T-helper 17 cell (primary cell): ENCODE results near the gene TDRD5. TPM values are rescaled to one million over a fixed set of nuclear protein-coding genes. Genes with fewer than 3 reads are reported as not detected.

ENCODE experiments used
- ATAC-seq: fragments of 150-1000 bp; cut with Tn5 transposase; 2 replicates; pipeline ENCODE4 v1.10.0; 2021; ENCODE audit warnings: mild to moderate bottlenecking, moderate library complexity
- DNase-seq, 3 donors: peaks; one replicate each; pipeline versions ENCODE4 v3.0.0 to v3.0.0-alpha.2; 2020 to 2021
- H3K9me3 ChIP-seq: one replicate; pipeline ENCODE4 v1.7.0; 2013; ENCODE audit warnings: low read length, mild to moderate bottlenecking; ENCODE audit not compliant: control insufficient read depth, poor library complexity, severe bottlenecking
- H3K27ac Mint-ChIP-seq: one replicate; pipeline ENCODE4 v1.8.0; 2022; ENCODE audit warnings: mild to moderate bottlenecking, moderate library complexity, mixed read lengths
- H3K27me3 Mint-ChIP-seq: one replicate; pipeline ENCODE4 v1.8.0; 2022; ENCODE audit warnings: mixed read lengths
- H3K36me3 Mint-ChIP-seq: one replicate; pipeline ENCODE4 v1.8.0; 2022; ENCODE audit warnings: low read depth, mixed read lengths
- H3K4me1 Mint-ChIP-seq: one replicate; pipeline ENCODE4 v1.8.0; 2022; ENCODE audit warnings: mild to moderate bottlenecking, mixed read lengths
- H3K4me3 Mint-ChIP-seq: one replicate; pipeline ENCODE4 v1.8.0; 2022; ENCODE audit warnings: mild to moderate bottlenecking, moderate library complexity, mixed read lengths
- total RNA-seq, 4 donors: library from RNA in 2 of 4; stranded (reverse) in 2 of 4; gene quantifications; one replicate each; pipeline ENCODE4 v1.2.3 and lab custom pipeline; 2022 to 2026

TDRD5 gene
- total RNA-seq (not detected), total RNA-seq (lab: John Stamatoyannopoulos, UW) (0 reads per million in 2 donors)

- peaks cover 51% of the 10 kb centered on the region for H3K27me3 Mint-ChIP-seq
- H3K27ac Mint-ChIP-seq, result no peak within 1 kb of the TSS
Measured at GRCh38 chr1:179591592-179592580, at the start of gene TDRD5. Gene TDRD5, plus strand, starts transcription at chr1:179591832. Its CDS starts 784 bp downstream, at chr1:179592616.

GRCh38 chr1:179545321-179545720 is 46.3 kb upstream of the TDRD5 start:
- ATAC-seq (no peak), DNase-seq (no peak)
- Mint-ChIP-seq H3K4me1 (no peaks in the 10 kb centered on the region), H3K27me3 (peaks cover 5% of the 10 kb centered on the region), H3K36me3 (no peaks in the 10 kb centered on the region), H3K4me3 (no peak overlapping the region), H3K27ac (no peak overlapping the region)
- no peaks in the 10 kb centered on the region for H3K9me3 ChIP-seq

More at GRCh38 chr1:179591592-179592580, at the start of gene TDRD5:
- no peaks in the 10 kb centered on the region for H3K36me3 Mint-ChIP-seq
- ATAC-seq (no peak), DNase-seq (no peak)
- H3K9me3 ChIP-seq, result no peaks in the 10 kb centered on the region
- H3K4me1 Mint-ChIP-seq, result no peaks in the 10 kb centered on the region
- no peak within 1 kb of the TSS for H3K4me3 Mint-ChIP-seq

- peaks cover 5% of the 10 kb centered on the region for H3K27me3 Mint-ChIP-seq
- no peak for ATAC-seq
Measured at GRCh38 chr1:179547021-179547535, 44.6 kb upstream of the TDRD5 start.

GRCh38 chr1:179548666-179549367 is 42.8 kb upstream of the TDRD5 start:
- no peaks in the 10 kb centered on the region for H3K36me3 Mint-ChIP-seq
- H3K4me1 Mint-ChIP-seq, result no peaks in the 10 kb centered on the region
- ATAC-seq (no peak), DNase-seq (no peak)
- H3K4me3 Mint-ChIP-seq, result no peak overlapping the region
- no peaks in the 10 kb centered on the region for H3K9me3 ChIP-seq
- H3K27ac Mint-ChIP-seq, result no peak overlapping the region
- peaks cover 5% of the 10 kb centered on the region for H3K27me3 Mint-ChIP-seq

More at GRCh38 chr1:179547021-179547535, 44.6 kb upstream of the TDRD5 start:
- no peak overlapping the region for H3K4me3 Mint-ChIP-seq
- H3K27ac Mint-ChIP-seq, result no peak overlapping the region
- no peaks in the 10 kb centered on the region for H3K9me3 ChIP-seq
- H3K36me3 Mint-ChIP-seq, result no peaks in the 10 kb centered on the region
- DNase-seq, result no peak
- no peaks in the 10 kb centered on the region for H3K4me1 Mint-ChIP-seq

- Mint-ChIP-seq H3K4me1 (no peaks in the 10 kb centered on the region), H3K27ac (no peak overlapping the region), H3K36me3 (no peaks in the 10 kb centered on the region), H3K4me3 (no peak overlapping the region), H3K27me3 (peaks cover 5% of the 10 kb centered on the region)
- ATAC-seq (no peak), DNase-seq (no peak)
- no peaks in the 10 kb centered on the region for H3K9me3 ChIP-seq
Measured at GRCh38 chr1:179549368-179549700, 42.3 kb upstream of the TDRD5 start.

GRCh38 chr1:179550746-179551682 is 40.6 kb upstream of the TDRD5 start:
- no peak overlapping the region for H3K4me3 Mint-ChIP-seq

GRCh38 chr1:179554427-179554826 is 37.2 kb upstream of the TDRD5 start:
- no peak for ATAC-seq

More at GRCh38 chr1:179550746-179551682, 40.6 kb upstream of the TDRD5 start:
- ATAC-seq (no peak), DNase-seq (no peak)
- Mint-ChIP-seq H3K27me3 (no peaks in the 10 kb centered on the region), H3K27ac (no peak overlapping the region), H3K4me1 (no peaks in the 10 kb centered on the region), H3K36me3 (no peaks in the 10 kb centered on the region)
- no peaks in the 10 kb centered on the region for H3K9me3 ChIP-seq

GRCh38 chr1:179558078-179558477 is 33.6 kb upstream of the TDRD5 start:
- H3K4me3 Mint-ChIP-seq, result no peak overlapping the region
- H3K27me3 Mint-ChIP-seq, result no peaks in the 10 kb centered on the region
- H3K9me3 ChIP-seq, result no peaks in the 10 kb centered on the region
- ATAC-seq (no peak), DNase-seq (no peak)
- no peak overlapping the region for H3K27ac Mint-ChIP-seq
- H3K4me1 Mint-ChIP-seq, result no peaks in the 10 kb centered on the region
- no peaks in the 10 kb centered on the region for H3K36me3 Mint-ChIP-seq

More at GRCh38 chr1:179554427-179554826, 37.2 kb upstream of the TDRD5 start:
- DNase-seq, result no peak
- H3K9me3 ChIP-seq, result no peaks in the 10 kb centered on the region
- H3K27ac Mint-ChIP-seq, result no peak overlapping the region
- no peak overlapping the region for H3K4me3 Mint-ChIP-seq
- no peaks in the 10 kb centered on the region for H3K27me3 Mint-ChIP-seq
- H3K36me3 Mint-ChIP-seq, result no peaks in the 10 kb centered on the region
- H3K4me1 Mint-ChIP-seq, result no peaks in the 10 kb centered on the region

- H3K9me3 ChIP-seq, result no peaks in the 10 kb centered on the region
- Mint-ChIP-seq H3K36me3 (no peaks in the 10 kb centered on the region), H3K4me3 (no peak within 1 kb of the TSS), H3K27ac (no peak within 1 kb of the TSS), H3K27me3 (peaks cover 50% of the 10 kb centered on the region), H3K4me1 (peaks cover 3% of the 10 kb centered on the region)
- no peak for ATAC-seq
- no peak for DNase-seq
Measured at GRCh38 chr1:179575497-179576314, 15.9 kb upstream of the TDRD5 start, which contains the start of gene NPHS2. Gene NPHS2, minus strand, starts transcription at chr1:179575948. Its CDS starts 84 bp downstream, at chr1:179575864.

- H3K27ac Mint-ChIP-seq, result no peak overlapping the region
- H3K9me3 ChIP-seq, result no peaks in the 10 kb centered on the region
- no peak overlapping the region for H3K4me3 Mint-ChIP-seq
- peaks cover 51% of the 10 kb centered on the region for H3K27me3 Mint-ChIP-seq
- DNase-seq (no peak), ATAC-seq (no peak)
- H3K36me3 Mint-ChIP-seq, result no peaks in the 10 kb centered on the region
- H3K4me1 Mint-ChIP-seq, result peaks cover 3% of the 10 kb centered on the region
Measured at GRCh38 chr1:179576509-179576908, 15.1 kb upstream of the TDRD5 start.

- DNase-seq (no peak), ATAC-seq (no peak)
- H3K4me3 Mint-ChIP-seq, result no peak overlapping the region
- no peaks in the 10 kb centered on the region for H3K36me3 Mint-ChIP-seq
- peaks cover 54% of the 10 kb centered on the region for H3K27me3 Mint-ChIP-seq
- H3K4me1 Mint-ChIP-seq, result no peaks in the 10 kb centered on the region
- H3K9me3 ChIP-seq, result no peaks in the 10 kb centered on the region
- H3K27ac Mint-ChIP-seq, result no peak overlapping the region
Measured at GRCh38 chr1:179583771-179584320, 7.8 kb upstream of the TDRD5 start.
